ENCODE data around the gene MCM5.
A peak's percentile ranks its signal among the peaks of the same experiment; 100 is the strongest.
"Not testable (repeated sequence)": the region's sequence is repeated elsewhere in the genome, so short reads cannot be mapped to it uniquely, and the experiment has no call there.

MCM5 gene

GRCh38 chr22:35379146-35379993 is 20.6 kb upstream of the MCM5 start:
- no peak for DNase-seq (ENCODE audit: low read depth)

GRCh38 chr22:35380013-35380412 is 19.9 kb upstream of the MCM5 start:
- DNase-seq (ENCODE audit: low read depth) = peak; percentile 64

- DNase-seq (ENCODE audit: low read depth) = peak; percentile 91
These were observed 19.2 kb upstream of the MCM5 start, which contains the start of gene HMOX1 for GRCh38 chr22:35380537-35381423. Gene HMOX1, plus strand, starts transcription at chr22:35381096. Its CDS starts 78 bp downstream, at chr22:35381174.

- DNase-seq (ENCODE audit: low read depth) = no peak
These were observed 18.4 kb upstream of the MCM5 start for GRCh38 chr22:35381424-35382009.

GRCh38 chr22:35383679-35384071 is 16.3 kb upstream of the MCM5 start:
- no peak for DNase-seq (ENCODE audit: low read depth)

- DNase-seq (ENCODE audit: low read depth) = no peak
These were observed 15.4 kb upstream of the MCM5 start for GRCh38 chr22:35384527-35384926.

GRCh38 chr22:35384975-35385588 is 14.9 kb upstream of the MCM5 start:
- no peak for DNase-seq (ENCODE audit: low read depth)

GRCh38 chr22:35386670-35387288 is 13.2 kb upstream of the MCM5 start:
- DNase-seq (ENCODE audit: low read depth) = no peak

GRCh38 chr22:35390933-35391332 is 9.0 kb upstream of the MCM5 start:
- no peak for DNase-seq (ENCODE audit: low read depth)

GRCh38 chr22:35392357-35392756 is 7.6 kb upstream of the MCM5 start:
- DNase-seq (ENCODE audit: low read depth) = no peak

- DNase-seq (ENCODE audit: low read depth) = no peak
These were observed 6.6 kb upstream of the MCM5 start for GRCh38 chr22:35393116-35394010.

- no peak for DNase-seq (ENCODE audit: low read depth)
These were observed 6.0 kb upstream of the MCM5 start for GRCh38 chr22:35394011-35394312.

- DNase-seq (ENCODE audit: low read depth) = no peak
These were observed 5.0 kb upstream of the MCM5 start for GRCh38 chr22:35394810-35395563.

- not testable (repeated sequence) for DNase-seq (ENCODE audit: low read depth)
These were observed 3.3 kb upstream of the MCM5 start for GRCh38 chr22:35396622-35397021.

- DNase-seq (ENCODE audit: low read depth) = no peak
These were observed 2.6 kb upstream of the MCM5 start for GRCh38 chr22:35397095-35397904.

GRCh38 chr22:35398591-35398973 is 1.4 kb upstream of the MCM5 start:
- no peak for DNase-seq (ENCODE audit: low read depth)

GRCh38 chr22:35399114-35399677 is 744 bp upstream of the MCM5 start:
- no peak for DNase-seq (ENCODE audit: low read depth)

GRCh38 chr22:35400501-35400790 is 506 bp downstream of the MCM5 start:
- DNase-seq (ENCODE audit: low read depth) = peak; percentile 35

GRCh38 chr22:35401863-35402262 is 1.9 kb downstream of the MCM5 start:
- no peak for DNase-seq (ENCODE audit: low read depth)

All from ELR (cell line).